SU-DHL-6 (cell line): ENCODE measurements around the gene RAB3C.

Experiments
- CTCF ChIP-seq: fragments of 200-600 bp; sonication (generic); IDR thresholded peaks from one replicate; pipeline ENCODE4 v1.5.1; 2017; ENCODE audit warnings: antibody characterized with exemption, mild to moderate bottlenecking, low read length, moderate library complexity; ENCODE audit not compliant: insufficient read depth, poor library complexity, severe bottlenecking
- EZH2phosphoT487 ChIP-seq: fragments of 200-600 bp; sonication (generic), shearing (Covaris generic); conservative IDR thresholded peaks from 2 replicates; pipeline ENCODE4 v1.6.1; 2018; ENCODE audit warnings: mild to moderate bottlenecking, antibody characterized with exemption, low read length, moderate library complexity, mixed read lengths

- TF ChIP-seq CTCF (no peak), EZH2phosphoT487 (no peak)
These were observed 131.2 kb downstream of the RAB3C start for GRCh38 chr5:58714046-58714445.
